CD4-positive, alpha-beta T cell (primary cell): ENCODE data around the gene CD63. TPM values are rescaled to one million over a fixed set of nuclear protein-coding genes. Genes with fewer than 3 reads are reported as not detected.

ENCODE experiments used
- ATAC-seq: fragments of 200-7000 bp; cut with Tn5 transposase; one replicate; pipeline ENCODE4 v1.10.0; 2022; ENCODE audit warnings: mild to moderate bottlenecking; ENCODE audit not compliant: poor library complexity
- CTCF ChIA-PET: fragments of 350-600 bp; sonication (Branson Sonifier 250); formaldehyde crosslinking; loops from one replicate; lab custom pipeline; 2021; ENCODE audit warnings: antibody characterized with exemption, inconsistent platforms; lab: Charles Lee
- POLR2A ChIA-PET: fragments of 350-600 bp; sonication (Branson Sonifier 250); formaldehyde crosslinking; loops from one replicate; lab custom pipeline; 2021; ENCODE audit warnings: antibody characterized with exemption, inconsistent platforms; lab: Charles Lee
- DNase-seq, 14 experiments: peaks; one replicate each; pipeline ENCODE4 v3.0.0-alpha.2; 2013 to 2020; ENCODE audit warnings: mixed read lengths in 2 of 14
- H3K27ac ChIP-seq, 2 donors: one replicate each; pipeline versions ENCODE4 v1.5.1 to v1.7.0; 2013; ENCODE audit warnings: low read length in 2 of 2, low read depth in 1 of 2, mild to moderate bottlenecking in 1 of 2
- H3K27me3 ChIP-seq, 2 experiments: 1 replicate in 1 of 2; 2 replicates in 1 of 2; pipeline versions ENCODE4 v1.6.1 to v1.7.0; 2013; ENCODE audit warnings: low read length in 2 of 2, control low read depth in 1 of 2, mild to moderate bottlenecking in 1 of 2, moderate library complexity in 1 of 2; ENCODE audit not compliant: insufficient read depth in 2 of 2, control insufficient read depth in 1 of 2
- H3K36me3 ChIP-seq: one replicate; pipeline ENCODE4 v1.6.1; 2013; ENCODE audit warnings: low read length, control low read depth; ENCODE audit not compliant: insufficient read depth
- H3K4me1 ChIP-seq: one replicate; pipeline ENCODE4 v1.6.1; 2013; ENCODE audit warnings: low read length, control low read depth; ENCODE audit not compliant: insufficient read depth
- H3K4me3 ChIP-seq: one replicate; pipeline ENCODE4 v1.5.1; 2013; ENCODE audit warnings: mild to moderate bottlenecking, low read length, moderate library complexity
- H3K9me3 ChIP-seq, 2 experiments: 1 replicate in 1 of 2; 2 replicates in 1 of 2; pipeline versions ENCODE4 v1.6.1 to v1.7.0; 2013; ENCODE audit warnings: low read length in 2 of 2, mild to moderate bottlenecking in 2 of 2, control low read depth in 1 of 2, moderate library complexity in 1 of 2; ENCODE audit not compliant: control insufficient read depth in 1 of 2, insufficient read depth in 1 of 2
- H3K27ac Mint-ChIP-seq: one replicate; pipeline ENCODE4 v1.8.0; 2020; ENCODE audit warnings: mixed read lengths
- H3K27me3 Mint-ChIP-seq: one replicate; pipeline ENCODE4 v1.8.0; 2021; ENCODE audit warnings: mixed read lengths
- H3K36me3 Mint-ChIP-seq: one replicate; pipeline ENCODE4 v1.8.0; 2021; ENCODE audit warnings: low read depth, mixed read lengths
- H3K4me1 Mint-ChIP-seq: one replicate; pipeline ENCODE4 v1.8.0; 2021; ENCODE audit warnings: low read depth, mixed read lengths
- H3K4me3 Mint-ChIP-seq: one replicate; pipeline ENCODE4 v1.8.0; 2020; ENCODE audit warnings: mild to moderate bottlenecking, mixed read lengths
- H3K9me3 Mint-ChIP-seq: one replicate; pipeline ENCODE4 v1.8.0; 2020; ENCODE audit warnings: mixed read lengths
- CTCF ChIP-seq: fragments of 200-600 bp; IDR thresholded peaks from one replicate; pipeline ENCODE4 v1.8.0; 2022; ENCODE audit warnings: antibody characterized with exemption, mild to moderate bottlenecking
- intact Hi-C, 2 experiments: fragments of 100-400 bp; cut with DNase I in 1 of 2; cut with micrococcal nuclease in 1 of 2; formaldehyde crosslinking; loops; one replicate each; pipeline versions ENCODE4 v1.15.1 to v1.9.0; 2023 to 2025; cut with DNase I, micrococcal nuclease
- total RNA-seq, 174 experiments: library from RNA in 2 of 174; stranded (reverse) in 2 of 174; gene quantifications; one replicate each; pipeline ENCODE4 v1.2.3 and lab custom pipeline; 2021 to 2026

Gene CD63
- total RNA-seq, 2 experiments from 2014 or later = 34.0 to 36.4 TPM

- Mint-ChIP-seq H3K27ac (no peak overlapping the region), H3K36me3 (no peaks in the 10 kb centered on the region), H3K4me3 (peak overlapping the region; percentile 81), H3K9me3 (no peaks in the 10 kb centered on the region), H3K4me1 (peaks cover 21% of the 10 kb centered on the region), H3K27me3 (peaks cover 39% of the 10 kb centered on the region)
- Histone ChIP-seq H3K36me3 (no peaks in the 10 kb centered on the region), H3K27me3 (peaks cover 7 to 21% of the 10 kb centered on the region in 2 experiments), H3K4me1 (peaks cover 18% of the 10 kb centered on the region), H3K4me3 (no peak overlapping the region), H3K9me3 (no peaks in the 10 kb centered on the region), H3K27ac (no peak overlapping the region)
- no peak for TF ChIP-seq CTCF
- ChIA-PET CTCF (interaction anchor here (1.1 kb wide), 1 partner anchor 30 kb away, joined by 3 read pairs; no protein-coding TSS in a partner anchor), POLR2A (interaction anchor here (0.9 to 1.2 kb wide), 3 partner anchors 9 to 123 kb away, joined by 3 to 6 read pairs (median 4); partner anchors contain the start of genes BLOC1S1, CD63 and DNAJC14)
- no peak for ATAC-seq
- intact Hi-C loops = no loop called here
- DNase-seq = no peak
Observed at GRCh38 chr12:55706568-55707218, 22.1 kb downstream of the CD63 start.

GRCh38 chr12:55705782-55706402, 22.9 kb downstream of the CD63 start:
- H3K4me3 Mint-ChIP-seq = peak overlapping the region; percentile 11
- no peaks in the 10 kb centered on the region for H3K9me3 Mint-ChIP-seq
- CTCF ChIA-PET = no interaction called here
- intact Hi-C loops = no loop called here
- H3K27ac ChIP-seq = no peak overlapping the region
- peaks cover 7 to 21% of the 10 kb centered on the region in 2 experiments for H3K27me3 ChIP-seq
- POLR2A ChIA-PET = no interaction called here
- no peak overlapping the region for H3K4me3 ChIP-seq
- ATAC-seq = no peak
- peaks cover 18% of the 10 kb centered on the region for H3K4me1 ChIP-seq
- DNase-seq = peak in 2 of 14 experiments; percentile 33 to 44
- H3K36me3 ChIP-seq = no peaks in the 10 kb centered on the region
- H3K36me3 Mint-ChIP-seq = no peaks in the 10 kb centered on the region
- no peak overlapping the region for H3K27ac Mint-ChIP-seq
- peaks cover 21% of the 10 kb centered on the region for H3K4me1 Mint-ChIP-seq
- H3K27me3 Mint-ChIP-seq = peaks cover 39% of the 10 kb centered on the region
- H3K9me3 ChIP-seq = no peaks in the 10 kb centered on the region
- TF ChIP-seq CTCF = no peak

GRCh38 chr12:55704824-55705718, 23.7 kb downstream of the CD63 start:
- no peak for TF ChIP-seq CTCF

More at GRCh38 chr12:55704824-55705718, 23.7 kb downstream of the CD63 start:
- Histone ChIP-seq H3K27ac (no peak overlapping the region), H3K9me3 (no peaks in the 10 kb centered on the region), H3K27me3 (peaks cover 7 to 21% of the 10 kb centered on the region in 2 experiments), H3K36me3 (no peaks in the 10 kb centered on the region), H3K4me3 (no peak overlapping the region), H3K4me1 (peaks cover 18% of the 10 kb centered on the region)
- H3K4me1 Mint-ChIP-seq = peaks cover 21% of the 10 kb centered on the region
- DNase-seq (no peak), ATAC-seq (no peak)
- intact Hi-C loops = no loop called here
- peaks cover 39% of the 10 kb centered on the region for H3K27me3 Mint-ChIP-seq
- no peaks in the 10 kb centered on the region for H3K9me3 Mint-ChIP-seq
- no peak overlapping the region for H3K27ac Mint-ChIP-seq
- CTCF ChIA-PET = no interaction called here
- POLR2A ChIA-PET = no interaction called here
- no peak overlapping the region for H3K4me3 Mint-ChIP-seq
- no peaks in the 10 kb centered on the region for H3K36me3 Mint-ChIP-seq
